Muscle layer of duodenum (tissue), 2 donors: ENCODE results near the gene PALLD.
A peak's percentile ranks its signal among the peaks of the same experiment; 100 is the strongest.

ENCODE experiments used
- H3K27ac ChIP-seq: one replicate; pipeline ENCODE4 v1.7.0; 2013; ENCODE audit warnings: mild to moderate bottlenecking, low read length
- H3K27me3 ChIP-seq: one replicate; pipeline ENCODE4 v1.7.0; 2013; ENCODE audit warnings: low read depth, mild to moderate bottlenecking, control low read depth, low read length
- H3K36me3 ChIP-seq, 2 donors: one replicate each; pipeline ENCODE4 v1.7.0; 2013; ENCODE audit warnings: low read length in 2 of 2, control low read depth in 1 of 2, mild to moderate bottlenecking in 1 of 2; ENCODE audit not compliant: insufficient read depth in 2 of 2, control insufficient read depth in 1 of 2
- H3K4me1 ChIP-seq, 2 donors: one replicate each; pipeline ENCODE4 v1.7.0; 2013; ENCODE audit warnings: low read length in 2 of 2, mild to moderate bottlenecking in 2 of 2, control low read depth in 1 of 2, moderate library complexity in 1 of 2; ENCODE audit not compliant: insufficient read depth in 2 of 2, control insufficient read depth in 1 of 2
- H3K4me3 ChIP-seq, 2 donors: one replicate each; pipeline ENCODE4 v1.7.0; 2013; ENCODE audit warnings: low read length in 2 of 2, low read depth in 1 of 2, mild to moderate bottlenecking in 1 of 2
- H3K9me3 ChIP-seq, 2 donors: one replicate each; pipeline ENCODE4 v1.7.0; 2013; ENCODE audit warnings: low read length in 2 of 2, control low read depth in 1 of 2, mild to moderate bottlenecking in 1 of 2; ENCODE audit not compliant: control insufficient read depth in 1 of 2
- donor health status: healthy.

The PALLD gene

DNA sequence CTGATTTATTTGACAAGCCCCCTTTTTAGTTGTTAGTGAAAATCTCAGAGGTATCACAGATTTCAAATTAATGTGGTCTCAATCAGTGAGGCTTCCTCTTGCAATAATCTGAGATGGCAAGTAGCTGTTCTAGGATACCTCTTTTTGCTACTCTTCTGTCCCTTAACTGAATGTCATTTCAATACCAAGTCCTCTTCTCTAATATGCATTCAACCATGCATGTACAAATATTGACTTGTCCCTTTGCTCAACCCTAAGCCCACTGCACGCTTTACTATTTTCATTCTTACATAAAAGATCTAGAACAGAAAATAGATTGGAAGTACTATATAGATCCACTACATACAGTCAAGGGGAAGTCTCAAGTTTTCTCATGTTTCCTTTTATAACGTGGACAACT is 349.0 kb downstream of the PALLD start:
- H3K27me3 ChIP-seq, result no peaks in the 10 kb centered on the region
- no peaks in the 10 kb centered on the region for H3K9me3 ChIP-seq
- H3K27ac ChIP-seq, result peak overlapping the region; percentile 84
- H3K4me1 ChIP-seq, result peaks cover 21 to 78% of the 10 kb centered on the region in 2 donors
- peaks cover 6 to 12% of the 10 kb centered on the region in 2 donors for H3K36me3 ChIP-seq
- no peak overlapping the region for H3K4me3 ChIP-seq

DNA sequence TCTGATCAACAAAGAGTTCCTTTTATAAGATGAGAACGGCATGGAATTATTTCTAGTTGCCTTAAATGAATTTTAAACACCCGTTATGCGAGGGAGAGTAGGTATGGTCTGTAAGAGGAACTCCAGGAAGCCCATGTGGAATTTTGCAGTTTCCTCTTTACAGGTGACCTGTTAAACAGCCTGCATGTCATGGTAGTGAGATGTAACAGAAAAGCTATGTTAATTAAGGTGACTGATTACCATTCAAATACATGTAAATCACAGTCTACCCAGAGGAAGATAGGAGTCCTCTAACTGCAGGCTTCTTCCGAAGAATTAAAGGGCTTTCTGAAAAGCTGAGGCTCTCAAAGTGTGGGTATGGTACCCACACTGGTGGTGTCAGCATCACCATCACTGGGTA is 349.6 kb downstream of the PALLD start:
- H3K4me3 ChIP-seq, result no peak overlapping the region
- peaks cover 21 to 76% of the 10 kb centered on the region in 2 donors for H3K4me1 ChIP-seq
- H3K36me3 ChIP-seq, result peaks cover 6 to 9% of the 10 kb centered on the region in 2 donors
- no peak overlapping the region for H3K27ac ChIP-seq
- H3K9me3 ChIP-seq, result no peaks in the 10 kb centered on the region
- no peaks in the 10 kb centered on the region for H3K27me3 ChIP-seq

DNA sequence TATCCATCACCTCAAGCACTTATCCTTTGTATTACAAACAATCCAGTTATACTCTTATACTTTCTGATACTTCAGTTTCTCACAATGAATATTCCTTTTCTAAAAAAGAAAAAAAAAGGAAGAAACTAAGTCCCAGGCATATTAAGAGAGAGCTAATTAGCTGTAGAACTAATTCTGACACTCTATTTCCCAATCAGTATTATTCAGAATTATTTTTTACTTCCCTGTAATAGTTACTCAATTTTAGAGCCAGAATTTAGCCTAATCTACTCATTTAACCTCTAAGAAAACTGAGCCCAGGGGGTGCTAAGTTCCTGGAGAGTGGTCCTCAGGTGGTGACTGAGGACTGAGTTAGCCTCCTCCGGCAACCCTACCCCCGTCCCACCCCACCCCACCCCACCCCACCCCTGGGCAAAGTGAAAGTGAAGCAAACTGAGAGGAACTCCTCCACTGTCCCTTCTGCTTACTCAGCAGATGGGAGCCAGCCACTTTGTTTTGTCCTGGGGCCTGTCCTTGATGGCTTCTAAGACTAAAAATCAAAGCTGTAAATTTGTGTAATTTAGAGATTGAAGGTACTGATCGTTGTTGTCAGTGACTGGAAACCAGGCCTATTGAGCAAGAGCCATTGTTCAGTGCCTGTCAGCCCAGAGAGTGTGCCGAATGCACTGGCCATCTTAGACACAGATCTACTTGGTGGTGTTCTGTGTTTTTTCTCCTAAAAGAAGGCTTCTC is 351.1 kb downstream of the PALLD start:
- Histone ChIP-seq H3K4me3 (peak overlapping the region; percentile 5 to 41), H3K36me3 (peaks cover 1 to 9% of the 10 kb centered on the region in 2 donors), H3K4me1 (peaks cover 21 to 63% of the 10 kb centered on the region in 2 donors), H3K9me3 (no peaks in the 10 kb centered on the region), H3K27me3 (no peaks in the 10 kb centered on the region), H3K27ac (peak overlapping the region; percentile 80)

DNA sequence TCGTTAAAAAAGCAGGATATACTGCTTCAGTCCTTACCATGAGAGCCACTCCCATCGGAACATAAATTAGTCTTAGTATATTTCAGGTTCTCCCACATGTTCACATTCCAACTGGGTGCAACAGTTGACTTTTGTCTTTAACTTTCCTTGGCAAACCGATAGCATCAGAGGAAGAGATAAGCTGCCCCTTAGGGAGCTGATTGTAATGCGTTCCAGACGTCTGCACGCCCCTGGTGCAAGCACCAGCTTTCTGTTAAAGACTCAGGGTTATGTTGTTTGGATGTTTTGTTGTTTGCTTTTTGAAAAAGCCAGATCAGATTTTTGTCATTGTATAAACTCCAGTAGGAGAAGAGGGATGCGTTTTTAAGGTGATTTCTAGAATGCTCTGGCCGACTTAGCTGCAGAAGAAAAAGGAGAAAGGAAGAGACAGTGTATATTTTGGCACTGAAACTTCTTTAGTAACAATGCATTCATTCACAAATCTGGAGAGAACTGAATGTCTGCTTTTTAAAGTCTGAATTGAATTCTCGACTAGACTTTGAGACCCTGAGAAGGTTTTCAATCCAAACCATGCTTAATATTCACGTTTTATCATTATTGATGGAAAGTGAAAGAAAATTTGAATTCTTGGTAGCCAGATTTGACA is 352.3 kb downstream of the PALLD start:
- no peaks in the 10 kb centered on the region for H3K9me3 ChIP-seq
- H3K27me3 ChIP-seq, result no peaks in the 10 kb centered on the region
- H3K36me3 ChIP-seq, result peaks cover 0 to 9% of the 10 kb centered on the region in 2 donors
- peak overlapping the region; percentile 33 for H3K27ac ChIP-seq
- H3K4me3 ChIP-seq, result peak overlapping the region; percentile 41 to 45
- peaks cover 19 to 66% of the 10 kb centered on the region in 2 donors for H3K4me1 ChIP-seq

DNA sequence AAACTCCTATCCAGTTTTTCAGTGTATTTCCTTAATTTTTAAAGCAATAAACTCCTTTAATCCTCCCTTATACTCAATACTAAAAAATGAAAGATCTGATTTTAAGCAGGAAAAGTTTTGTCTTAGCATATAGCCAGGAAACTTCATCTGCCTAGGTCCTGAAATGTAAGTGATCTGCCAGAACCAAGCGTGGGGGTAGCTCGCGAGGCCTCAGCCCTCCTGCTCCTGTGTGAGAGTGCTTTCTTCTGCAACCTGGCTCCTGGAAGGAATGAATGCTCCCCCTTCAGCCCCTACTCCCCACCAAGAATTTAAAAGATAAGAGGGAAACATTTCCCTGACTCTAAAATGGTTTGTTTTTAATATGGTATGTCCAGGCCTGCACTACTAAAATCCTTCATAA is 353.1 kb downstream of the PALLD start:
- no peaks in the 10 kb centered on the region for H3K9me3 ChIP-seq
- H3K27me3 ChIP-seq, result no peaks in the 10 kb centered on the region
- peaks cover 0 to 9% of the 10 kb centered on the region in 2 donors for H3K36me3 ChIP-seq
- H3K27ac ChIP-seq, result no peak overlapping the region
- H3K4me3 ChIP-seq, result no peak overlapping the region
- H3K4me1 ChIP-seq, result peaks cover 15 to 61% of the 10 kb centered on the region in 2 donors

DNA sequence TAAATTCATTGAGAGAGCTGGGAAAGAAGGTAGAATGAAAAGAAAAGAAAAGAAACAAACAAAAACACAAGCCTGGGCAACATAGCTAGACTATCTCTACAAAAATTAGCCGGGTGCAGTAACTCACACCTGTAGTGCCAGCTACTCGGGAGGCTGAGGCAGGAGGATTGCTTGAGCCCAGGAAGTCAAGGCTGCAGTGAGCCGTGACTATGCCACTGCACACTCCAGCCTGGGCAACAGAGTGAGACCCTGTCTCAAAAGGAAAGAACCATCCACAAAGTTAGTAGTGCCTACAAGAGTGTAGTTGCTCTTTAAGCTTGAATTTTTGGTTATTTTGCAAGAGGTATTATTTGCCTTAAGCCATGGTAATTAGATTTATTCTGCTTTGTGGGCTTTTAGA is 355.5 kb downstream of the PALLD start:
- H3K4me3 ChIP-seq, result no peak overlapping the region
- H3K9me3 ChIP-seq, result no peaks in the 10 kb centered on the region
- no peaks in the 10 kb centered on the region for H3K27me3 ChIP-seq
- peaks cover 5 to 12% of the 10 kb centered on the region in 2 donors for H3K36me3 ChIP-seq
- peaks cover 15 to 57% of the 10 kb centered on the region in 2 donors for H3K4me1 ChIP-seq
- H3K27ac ChIP-seq, result peak overlapping the region; percentile 14

DNA sequence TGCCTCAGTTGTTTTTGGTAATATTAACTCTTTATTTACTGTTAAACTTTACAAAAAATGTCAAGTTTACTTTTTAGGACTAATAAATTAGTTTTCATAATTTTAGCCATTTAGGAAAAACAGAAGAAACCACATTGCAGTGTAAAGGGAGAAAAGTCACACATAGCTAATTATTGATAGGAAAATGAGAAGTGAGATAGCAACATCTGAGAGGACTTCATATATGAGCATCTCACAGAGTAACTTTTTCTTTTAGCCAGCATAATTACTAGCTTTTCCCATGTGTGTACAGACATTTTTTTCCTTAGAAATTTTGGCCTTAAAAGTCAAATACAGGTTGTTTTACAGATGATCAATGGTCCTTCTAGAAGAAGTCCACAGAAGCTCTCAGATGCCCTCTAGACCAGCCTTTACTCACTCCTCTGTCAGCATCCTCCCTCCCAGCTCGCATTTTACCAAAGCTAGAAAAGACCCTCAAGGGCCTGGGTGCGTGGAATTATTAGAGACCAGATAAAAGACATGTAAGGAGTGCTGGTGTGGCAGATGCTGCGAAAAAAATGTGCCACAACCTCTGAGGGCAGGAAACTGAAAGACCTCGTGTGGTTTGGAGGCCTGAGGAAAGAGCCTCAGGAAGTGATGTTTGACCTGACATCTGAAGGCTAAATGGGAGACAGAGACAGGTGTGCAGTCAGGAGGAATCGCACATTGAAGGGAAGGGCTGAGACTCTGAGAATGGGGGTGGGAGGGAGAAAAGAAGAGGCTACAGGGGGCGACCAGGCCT is 356.3 kb downstream of the PALLD start:
- Histone ChIP-seq H3K36me3 (peaks cover 5 to 12% of the 10 kb centered on the region in 2 donors), H3K4me3 (no peak overlapping the region), H3K27ac (peak overlapping the region; percentile 52), H3K27me3 (no peaks in the 10 kb centered on the region), H3K4me1 (peaks cover 15 to 64% of the 10 kb centered on the region in 2 donors), H3K9me3 (no peaks in the 10 kb centered on the region)

DNA sequence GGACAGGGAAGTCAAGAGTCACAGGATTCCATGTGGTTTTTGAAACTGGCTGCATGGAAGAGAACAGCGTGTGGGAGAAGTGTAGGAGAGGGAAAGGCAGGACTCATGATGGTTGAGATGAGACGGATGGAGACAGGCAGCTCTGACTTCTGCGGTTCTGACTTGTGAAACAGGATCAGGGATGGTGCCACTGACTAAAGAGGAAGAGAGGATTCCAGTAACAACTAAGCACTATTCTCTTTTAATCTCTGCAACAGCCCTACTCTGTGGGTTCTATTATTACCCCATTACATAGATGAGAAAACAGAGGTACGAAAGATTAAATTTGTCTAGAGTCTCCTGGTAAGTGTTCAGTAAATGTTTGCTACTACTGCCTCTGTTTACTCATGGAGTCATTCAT is 356.9 kb downstream of the PALLD start:
- H3K9me3 ChIP-seq, result no peaks in the 10 kb centered on the region
- peaks cover 5 to 12% of the 10 kb centered on the region in 2 donors for H3K36me3 ChIP-seq
- H3K27ac ChIP-seq, result peak overlapping the region; percentile 52
- H3K27me3 ChIP-seq, result no peaks in the 10 kb centered on the region
- peaks cover 8 to 66% of the 10 kb centered on the region in 2 donors for H3K4me1 ChIP-seq
- no peak overlapping the region for H3K4me3 ChIP-seq

DNA sequence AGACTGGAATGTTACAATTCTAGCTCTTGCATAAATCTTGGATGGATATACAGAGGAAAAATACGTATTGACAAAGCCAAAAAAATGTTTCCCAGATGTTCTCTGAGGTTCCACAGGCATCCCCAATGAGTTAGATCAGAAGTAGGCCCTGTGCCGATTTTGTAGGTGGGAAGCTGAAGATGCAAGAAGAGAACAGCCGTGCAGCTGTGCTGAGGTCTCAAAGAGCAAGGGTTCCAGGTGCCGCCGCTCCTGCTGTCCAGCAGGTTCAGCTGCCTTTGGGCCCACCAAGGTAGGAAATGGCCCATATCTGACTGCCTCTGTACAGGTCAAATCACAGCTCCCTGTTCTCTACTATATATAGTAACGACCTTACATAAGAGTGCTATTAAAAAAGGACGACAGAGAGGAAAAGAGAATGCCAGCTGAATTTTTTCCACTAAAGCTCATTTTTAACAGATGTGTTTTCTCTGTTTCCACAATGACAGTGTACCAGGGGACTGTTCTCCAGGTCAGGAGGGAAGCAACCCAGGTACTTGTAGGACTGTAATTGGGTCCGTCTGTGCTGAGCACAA is 357.6 kb downstream of the PALLD start:
- Histone ChIP-seq H3K27me3 (no peaks in the 10 kb centered on the region), H3K4me1 (peaks cover 4 to 66% of the 10 kb centered on the region in 2 donors), H3K4me3 (no peak overlapping the region)

DNA sequence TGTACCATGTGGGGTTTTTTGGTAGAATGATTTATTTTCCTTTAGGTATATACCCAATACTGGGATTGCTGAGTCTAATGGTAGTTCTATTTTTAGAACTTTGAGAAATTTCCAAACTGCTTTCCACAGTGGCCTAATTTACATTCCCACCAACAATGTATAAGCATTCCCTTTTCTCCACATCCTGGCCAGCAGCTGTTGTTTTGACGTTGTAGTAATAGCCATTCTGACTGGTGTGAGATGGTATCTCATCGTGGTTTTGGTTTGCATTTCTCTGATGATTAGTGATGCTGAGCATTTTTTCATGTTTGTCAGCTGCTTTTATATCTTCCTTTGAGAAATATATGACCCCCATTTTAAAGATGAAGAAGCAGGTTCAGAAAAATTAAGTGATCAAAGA is 359.5 kb downstream of the PALLD start:
- Histone ChIP-seq H3K27ac (peak overlapping the region; percentile 78), H3K4me3 (no peak overlapping the region), H3K9me3 (no peaks in the 10 kb centered on the region), H3K27me3 (no peaks in the 10 kb centered on the region), H3K36me3 (peaks cover 5 to 9% of the 10 kb centered on the region in 2 donors), H3K4me1 (peaks cover 7 to 65% of the 10 kb centered on the region in 2 donors)

More for the DNA sequence above, 357.6 kb downstream of the PALLD start:
- H3K27ac ChIP-seq, result peak overlapping the region; percentile 52
- peaks cover 5 to 11% of the 10 kb centered on the region in 2 donors for H3K36me3 ChIP-seq
- H3K9me3 ChIP-seq, result no peaks in the 10 kb centered on the region

DNA sequence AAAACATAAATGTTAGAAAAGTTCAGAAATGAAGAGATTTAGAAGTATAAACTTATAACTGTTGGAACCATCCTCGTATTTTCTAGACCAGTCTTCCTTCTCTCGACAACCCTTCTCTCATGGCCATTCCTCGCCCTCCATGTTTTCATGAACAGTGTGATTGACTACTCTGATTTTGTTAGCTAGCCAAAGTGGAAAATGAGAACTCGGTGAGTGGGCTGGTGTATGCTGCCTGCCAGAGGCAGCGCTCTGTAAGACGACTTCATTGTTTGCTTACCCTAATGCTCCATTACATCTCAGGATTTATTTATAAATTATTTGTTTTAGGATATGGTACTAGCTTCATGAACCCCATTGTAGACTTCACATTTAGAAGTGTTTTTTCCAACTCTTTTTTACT is 360.2 kb downstream of the PALLD start:
- Histone ChIP-seq H3K4me3 (no peak overlapping the region), H3K27ac (peak overlapping the region; percentile 78), H3K27me3 (no peaks in the 10 kb centered on the region), H3K4me1 (peaks cover 7 to 65% of the 10 kb centered on the region in 2 donors), H3K9me3 (no peaks in the 10 kb centered on the region), H3K36me3 (peaks cover 5 to 6% of the 10 kb centered on the region in 2 donors)
